GM12878 (cell line): ENCODE results near the gene ATP2A2. TPM values are rescaled to one million over a fixed set of nuclear protein-coding genes. Genes with fewer than 3 reads are reported as not detected.

Experiments used
- ATAC-seq: fragments of 200-7000 bp; cut with Tn5 transposase; 3 replicates; pipeline ENCODE4 v1.9.1; 2020; ENCODE audit warnings: mild to moderate bottlenecking, moderate library complexity
- BruUV-seq: library from RNA; stranded (reverse); fragments of 400-500 nt; replicated peaks from 2 replicates; lab custom pipeline; 2021; lab: Mats Ljungman, UMichigan
- CTCF ChIA-PET: fragments of 300-600 bp; sonication (Branson Sonifier 250); formaldehyde crosslinking; extraction: SDS; loops from one replicate; lab custom pipeline; 2021; ENCODE audit warnings: inconsistent platforms; lab: Yijun Ruan, JAX
- POLR2A ChIA-PET: fragments of 350-600 bp; formaldehyde crosslinking; extraction: SDS; loops from one replicate; lab custom pipeline; 2021; ENCODE audit warnings: inconsistent platforms; lab: Charles Lee
- RAD21 ChIA-PET: fragments of 300-600 bp; sonication (Branson Sonifier 250); formaldehyde crosslinking; loops from one replicate; lab custom pipeline; 2023; ENCODE audit warnings: antibody characterized with exemption; ENCODE audit not compliant: unreplicated experiment; lab: Charles Lee
- SMC1A ChIA-PET: fragments of 300-600 bp; sonication (Branson Sonifier 250); formaldehyde crosslinking; loops from one replicate; lab custom pipeline; 2023; ENCODE audit not compliant: unreplicated experiment, uncharacterized antibody; lab: Charles Lee
- DNase-seq: peaks from one replicate; pipeline ENCODE4 v3.0.0-alpha.2; 2011; ENCODE audit warnings: low read depth, low spot score
- FAIRE-seq: peaks from 3 replicates; lab custom pipeline; 2011; peaks lifted over from hg19 to GRCh38; lab: Jason Lieb, UNC
- H2AFZ ChIP-seq: 2 replicates; pipeline ENCODE4 v1.6.0; 2011; ENCODE audit warnings: low read depth, low read length, control low read depth; ENCODE audit not compliant: control insufficient read depth
- H3K27ac ChIP-seq: 2 replicates; pipeline ENCODE4 v1.5.1; 2011; ENCODE audit warnings: control low read depth; ENCODE audit not compliant: control insufficient read depth, insufficient read depth
- H3K27me3 ChIP-seq, 2 experiments: replicated peaks in 1 of 2; 2 replicates each; pipeline versions ENCODE4 v1.6.0 to v1.6.1; 2011; ENCODE audit warnings: low read length in 1 of 2; ENCODE audit not compliant: control insufficient read depth in 2 of 2, insufficient read depth in 2 of 2
- H3K36me3 ChIP-seq, 2 experiments: 2 replicates each; pipeline ENCODE4 v1.5.1; 2011; ENCODE audit warnings: low read length in 1 of 2; ENCODE audit not compliant: control insufficient read depth in 2 of 2, insufficient read depth in 2 of 2
- H3K4me1 ChIP-seq: 2 replicates; pipeline ENCODE4 v1.6.1; 2011; ENCODE audit warnings: mild to moderate bottlenecking, low read length, moderate library complexity, mixed read lengths; ENCODE audit not compliant: control insufficient read depth, insufficient read depth
- H3K4me2 ChIP-seq: 2 replicates; pipeline ENCODE4 v1.6.0; 2011; ENCODE audit warnings: control low read depth; ENCODE audit not compliant: control insufficient read depth, insufficient read depth
- H3K4me3 ChIP-seq: fragments of 200-600 bp; sonication (generic); 2 replicates; pipeline ENCODE4 v1.5.1; 2016
- H3K79me2 ChIP-seq: 2 replicates; pipeline ENCODE4 v1.6.0; 2011; ENCODE audit warnings: low read length; ENCODE audit not compliant: control insufficient read depth, insufficient read depth
- H3K9ac ChIP-seq: 2 replicates; pipeline ENCODE4 v1.8.0; 2011; ENCODE audit warnings: low read length, control low read depth, mixed read lengths; ENCODE audit not compliant: control insufficient read depth, insufficient read depth
- H3K9me3 ChIP-seq: replicated peaks from 3 replicates; pipeline ENCODE4 v1.5.1; 2011; ENCODE audit warnings: mild to moderate bottlenecking, low read length; ENCODE audit not compliant: control insufficient read depth, insufficient read depth
- H4K20me1 ChIP-seq: 2 replicates; pipeline ENCODE4 v1.6.0; 2011; ENCODE audit not compliant: control insufficient read depth, insufficient read depth
- CBFB ChIP-seq: IDR thresholded peaks from 2 replicates; pipeline ENCODE4 v1.6.1; 2016; ENCODE audit warnings: antibody characterized with exemption, low read depth
- ETV6 ChIP-seq, 2 experiments: fragments of 450-650 bp in 1 of 2; IDR thresholded peaks in 1 of 2; conservative IDR thresholded peaks in 1 of 2; 2 replicates each; pipeline ENCODE4 v1.6.1; 2014; ENCODE audit warnings: antibody characterized with exemption in 1 of 2, borderline replicate concordance in 1 of 2, low read depth in 1 of 2, mild to moderate bottlenecking in 1 of 2, moderate library complexity in 1 of 2
- JUND ChIP-seq: IDR thresholded peaks from 2 replicates; pipeline ENCODE4 v1.6.1; 2012; ENCODE audit warnings: low read depth, mild to moderate bottlenecking, low read length, improper control_type of control experiment, moderate library complexity
- KLF5 ChIP-seq: fragments of 450-650 bp; IDR thresholded peaks from 2 replicates; pipeline ENCODE4 v1.6.1; 2014; ENCODE audit warnings: mild to moderate bottlenecking; ENCODE audit not compliant: partially characterized antibody
- NR2F1 ChIP-seq: fragments of 450-650 bp; conservative IDR thresholded peaks from 2 replicates; pipeline ENCODE4 v1.6.1; 2017; ENCODE audit warnings: mild to moderate bottlenecking
- PAX5 ChIP-seq: IDR thresholded peaks from 2 replicates; pipeline ENCODE4 v1.6.1; 2011; ENCODE audit warnings: low read depth, low read length, borderline replicate concordance
- RBBP5 ChIP-seq: fragments of 200-600 bp; sonication (generic); conservative IDR thresholded peaks from 2 replicates; pipeline ENCODE4 v1.6.1; 2016
- RUNX3 ChIP-seq: IDR thresholded peaks from 2 replicates; pipeline ENCODE4 v1.6.1; 2012; ENCODE audit warnings: low read length, inconsistent platforms
- SMARCA5 ChIP-seq: fragments of 450-650 bp; IDR thresholded peaks from 2 replicates; pipeline ENCODE4 v1.6.1; 2017; ENCODE audit warnings: mild to moderate bottlenecking
- SPI1 ChIP-seq: IDR thresholded peaks from 2 replicates; pipeline ENCODE4 v1.6.1; 2011; ENCODE audit warnings: low read depth, mild to moderate bottlenecking, low read length, moderate library complexity, borderline replicate concordance; ENCODE audit not compliant: insufficient read depth
- ZNF384 ChIP-seq: IDR thresholded peaks from 2 replicates; pipeline ENCODE4 v1.6.1; 2012; ENCODE audit warnings: low read depth, mild to moderate bottlenecking, low read length, improper control_type of control experiment, borderline replicate concordance
- WGBS: methylation state at CpG from one replicate; pipeline ENCODE4 v1.1.6; 2016; ENCODE audit warnings: low lambda C conversion rate; ENCODE audit not compliant: insufficient replicate concordance, insufficient coverage; ENCODE audit errors: missing lambda C conversion rate; 5-methylcytosine and 5-hydroxymethylcytosine counted together
- in situ Hi-C: fragments of 300-500 bp; cut with MboI; formaldehyde crosslinking; loops from 9 replicates; pipeline ENCODE4 v1.14.3; 2018; ENCODE audit warnings: mixed read lengths
- intact Hi-C: fragments of 100-400 bp; cut with micrococcal nuclease; formaldehyde crosslinking; loops from one replicate; pipeline ENCODE4 v1.14.2; 2022; ENCODE audit not compliant: unreplicated experiment
- polyA plus RNA-seq, 11 experiments: library from polyadenylated mRNA; depleted of rRNA in 4 of 11; unstranded in 6 of 11; stranded (reverse) in 5 of 11; fragments of >200 nt; fragmentation: Nextera tagmentation in 4 of 11; fragmentation: Illumina TruSeq in 1 of 11; extraction: Ambion mirVana in 4 of 11; extraction: Trizol in 1 of 11; gene quantifications; 1 replicate in 1 of 11; 2 replicates in 10 of 11; pipeline versions ENCODE4 v1.2.1 to v1.2.3, GENCODE V29; 2011 to 2016; ENCODE audit warnings: inconsistent platforms in 2 of 11, missing spikeins in 2 of 11, low read depth in 1 of 11
- total RNA-seq, 4 experiments: library from RNA; depleted of rRNA in 3 of 4; stranded (reverse); fragments of >200 nt in 3 of 4; fragmentation: Illumina TruSeq in 1 of 4; extraction: Trizol in 1 of 4; gene quantifications; 2 replicates each; pipeline versions ENCODE4 v1.2.1 to v1.2.3, GENCODE V29; 2013 to 2021
- TF ChIP-seq, protein P1 (sequence below): fragments of 450-650 bp; IDR thresholded peaks from 2 replicates; pipeline ENCODE4 v1.6.1; 2017; ENCODE audit warnings: borderline replicate concordance

Gene ATP2A2
- total and polyA plus RNA-seq, 10 of the 15 experiments (the other 5 are each of a cell fraction or from before 2014, with no cell fraction given) = 3.7 to 133 (median 34.4) TPM

DNA sequence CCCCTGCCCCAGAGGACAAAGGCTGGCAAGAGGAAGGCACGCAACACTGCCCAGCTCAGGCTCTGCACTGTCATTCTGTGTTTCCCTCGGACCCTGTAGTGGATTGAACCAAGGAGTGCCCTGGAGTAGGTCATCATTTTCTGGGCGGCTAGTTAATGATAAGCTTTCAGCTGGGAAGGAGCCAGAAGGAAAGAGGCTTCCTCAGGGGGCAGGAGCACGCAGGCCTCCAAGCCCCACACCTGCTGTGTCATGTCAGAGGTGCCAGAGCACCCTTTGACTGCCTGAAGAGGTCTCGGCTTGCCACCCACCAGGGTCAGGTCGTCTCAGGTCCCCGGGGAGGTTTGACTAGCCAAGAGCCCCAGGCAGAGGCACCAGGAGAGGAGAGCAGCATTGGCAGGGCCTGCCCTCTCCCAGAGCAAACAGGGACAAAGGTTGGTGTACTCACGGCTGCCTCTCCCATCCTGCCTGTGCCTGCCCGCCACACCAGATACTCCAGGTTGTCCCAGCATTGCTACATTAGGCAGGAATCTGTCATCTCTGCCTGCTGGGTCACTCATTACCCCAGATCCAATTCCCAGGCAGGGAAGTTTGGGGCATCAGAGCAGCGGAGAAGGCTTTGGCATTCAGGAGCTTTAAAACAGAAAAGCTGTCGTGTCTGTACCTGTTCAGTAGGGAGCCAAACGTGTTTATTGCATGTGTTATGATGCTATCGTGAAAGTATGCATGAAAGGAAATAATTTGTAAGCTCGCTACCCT lies 33.5 kb upstream of the ATP2A2 start:
- RAD21 ChIA-PET = no interaction called here
- Histone ChIP-seq H3K27ac (no peak overlapping the region), H3K4me2 (no peak overlapping the region), H4K20me1 (no peaks in the 10 kb centered on the region), H3K9ac (no peak overlapping the region), H3K4me3 (no peak overlapping the region), H3K27me3 (no peaks in the 10 kb centered on the region), H3K4me1 (peaks cover 5% of the 10 kb centered on the region; the same call in 1 of the 2 replicates), H3K36me3 (no peaks in the 10 kb centered on the region), H3K9me3 (no peaks in the 10 kb centered on the region), H2AFZ (no peak overlapping the region), H3K79me2 (no peaks in the 10 kb centered on the region)
- POLR2A ChIA-PET = no interaction called here
- intact Hi-C loops (no loop called here), in situ Hi-C loops (no loop called here)
- DNase-seq (no peak), FAIRE-seq (no peak), ATAC-seq (no peak)
- no peak for TF ChIP-seq RUNX3
- no peak for TF ChIP-seq ZNF384
- TF ChIP-seq KLF5 = no peak
- TF ChIP-seq, protein P1, sequence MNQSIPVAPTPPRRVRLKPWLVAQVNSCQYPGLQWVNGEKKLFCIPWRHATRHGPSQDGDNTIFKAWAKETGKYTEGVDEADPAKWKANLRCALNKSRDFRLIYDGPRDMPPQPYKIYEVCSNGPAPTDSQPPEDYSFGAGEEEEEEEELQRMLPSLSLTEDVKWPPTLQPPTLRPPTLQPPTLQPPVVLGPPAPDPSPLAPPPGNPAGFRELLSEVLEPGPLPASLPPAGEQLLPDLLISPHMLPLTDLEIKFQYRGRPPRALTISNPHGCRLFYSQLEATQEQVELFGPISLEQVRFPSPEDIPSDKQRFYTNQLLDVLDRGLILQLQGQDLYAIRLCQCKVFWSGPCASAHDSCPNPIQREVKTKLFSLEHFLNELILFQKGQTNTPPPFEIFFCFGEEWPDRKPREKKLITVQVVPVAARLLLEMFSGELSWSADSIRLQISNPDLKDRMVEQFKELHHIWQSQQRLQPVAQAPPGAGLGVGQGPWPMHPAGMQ = no peak
- no peak for TF ChIP-seq SPI1
- TF ChIP-seq CBFB = no peak
- no peak for TF ChIP-seq NR2F1
- no peak for TF ChIP-seq SMARCA5
- no peak for TF ChIP-seq PAX5
- TF ChIP-seq JUND = no peak
- TF ChIP-seq ETV6 (conservative IDR thresholded peaks at IDR 0.05 in 1 of 2, IDR thresholded peaks at IDR 0.05 in 1 of 2; ENCODE audit: borderline replicate concordance in 1 of 2, low read depth in 1 of 2) = no peak
- no peak for TF ChIP-seq RBBP5
- CTCF ChIA-PET = interaction anchor here (0.5 to 4.0 kb wide), 4 partner anchors 77 to 342 kb away, joined by 3 to 16 read pairs (median 3); no protein-coding TSS in a partner anchor
- SMC1A ChIA-PET = interaction anchor here (1.4 kb wide), 1 partner anchor 143 kb away, joined by 4 read pairs; no protein-coding TSS in a partner anchor
- BruUV-seq = no TSS peak
- 56% methylated on average over 14 of the region's 14 CpGs for WGBS
